Vagina (tissue), 2 donors: ENCODE data around the gene TBL1XR1.

Experiments
- POLR2AphosphoS5 ChIP-seq, 2 donors: sonication (generic); formaldehyde crosslinking; IDR thresholded peaks; one replicate each; pipeline ENCODE4 v1.9.0; 2017; ENCODE audit warnings: antibody characterized with exemption in 2 of 2, mild to moderate bottlenecking in 2 of 2, low read depth in 1 of 2; ENCODE audit not compliant: insufficient read depth in 1 of 2
- TF ChIP-seq, protein P1 (sequence below), 3 experiments: fragments of 450-650 bp in 2 of 3; fragments of 200-600 bp in 1 of 3; sonication (generic) in 1 of 3; IDR thresholded peaks; one replicate each; pipeline ENCODE4 v1.5.1; 2017 to 2019; ENCODE audit warnings: antibody characterized with exemption in 3 of 3, mild to moderate bottlenecking in 2 of 3, moderate library complexity in 2 of 3

DNA sequence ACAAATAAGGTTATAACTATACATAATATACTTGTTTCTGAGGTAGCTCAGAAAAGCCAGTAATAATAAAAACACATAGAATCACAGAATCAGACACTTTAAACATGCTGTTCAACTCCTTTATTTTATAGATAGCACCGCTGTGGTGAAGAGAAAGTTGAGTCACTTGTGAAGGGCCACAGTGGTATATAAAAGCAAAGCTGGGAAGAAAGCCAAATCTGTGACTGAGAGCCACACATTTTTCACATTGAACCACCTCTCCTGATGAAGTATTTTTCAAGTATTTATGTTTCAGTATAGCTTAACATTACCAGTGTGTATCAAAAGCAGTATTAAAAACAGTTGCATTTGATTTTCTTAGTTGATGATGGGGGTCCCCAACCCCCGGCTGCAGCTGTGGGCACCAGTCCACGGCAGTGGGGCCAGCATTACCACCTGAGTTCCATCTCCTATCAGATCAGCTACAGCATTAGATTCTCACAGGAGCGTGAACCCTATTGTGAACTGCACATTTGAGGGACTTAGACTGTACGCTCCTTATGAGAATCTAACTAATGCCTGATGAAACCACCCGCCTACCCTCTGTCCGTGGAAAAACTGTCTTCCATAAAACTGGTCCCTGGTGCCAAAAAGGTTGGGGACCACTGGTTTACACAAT, 46.2 kb downstream of the TBL1XR1 start:
- no peak for TF ChIP-seq POLR2AphosphoS5 (IDR thresholded peaks at IDR 0.05; ENCODE audit: insufficient read depth in 1 of 2, low read depth in 1 of 2)
- TF ChIP-seq, protein P1, sequence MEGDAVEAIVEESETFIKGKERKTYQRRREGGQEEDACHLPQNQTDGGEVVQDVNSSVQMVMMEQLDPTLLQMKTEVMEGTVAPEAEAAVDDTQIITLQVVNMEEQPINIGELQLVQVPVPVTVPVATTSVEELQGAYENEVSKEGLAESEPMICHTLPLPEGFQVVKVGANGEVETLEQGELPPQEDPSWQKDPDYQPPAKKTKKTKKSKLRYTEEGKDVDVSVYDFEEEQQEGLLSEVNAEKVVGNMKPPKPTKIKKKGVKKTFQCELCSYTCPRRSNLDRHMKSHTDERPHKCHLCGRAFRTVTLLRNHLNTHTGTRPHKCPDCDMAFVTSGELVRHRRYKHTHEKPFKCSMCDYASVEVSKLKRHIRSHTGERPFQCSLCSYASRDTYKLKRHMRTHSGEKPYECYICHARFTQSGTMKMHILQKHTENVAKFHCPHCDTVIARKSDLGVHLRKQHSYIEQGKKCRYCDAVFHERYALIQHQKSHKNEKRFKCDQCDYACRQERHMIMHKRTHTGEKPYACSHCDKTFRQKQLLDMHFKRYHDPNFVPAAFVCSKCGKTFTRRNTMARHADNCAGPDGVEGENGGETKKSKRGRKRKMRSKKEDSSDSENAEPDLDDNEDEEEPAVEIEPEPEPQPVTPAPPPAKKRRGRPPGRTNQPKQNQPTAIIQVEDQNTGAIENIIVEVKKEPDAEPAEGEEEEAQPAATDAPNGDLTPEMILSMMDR (IDR thresholded peaks at IDR 0.05), result no peak
